ENCODE results near the gene RASSF4.

RASSF4 gene

DNA sequence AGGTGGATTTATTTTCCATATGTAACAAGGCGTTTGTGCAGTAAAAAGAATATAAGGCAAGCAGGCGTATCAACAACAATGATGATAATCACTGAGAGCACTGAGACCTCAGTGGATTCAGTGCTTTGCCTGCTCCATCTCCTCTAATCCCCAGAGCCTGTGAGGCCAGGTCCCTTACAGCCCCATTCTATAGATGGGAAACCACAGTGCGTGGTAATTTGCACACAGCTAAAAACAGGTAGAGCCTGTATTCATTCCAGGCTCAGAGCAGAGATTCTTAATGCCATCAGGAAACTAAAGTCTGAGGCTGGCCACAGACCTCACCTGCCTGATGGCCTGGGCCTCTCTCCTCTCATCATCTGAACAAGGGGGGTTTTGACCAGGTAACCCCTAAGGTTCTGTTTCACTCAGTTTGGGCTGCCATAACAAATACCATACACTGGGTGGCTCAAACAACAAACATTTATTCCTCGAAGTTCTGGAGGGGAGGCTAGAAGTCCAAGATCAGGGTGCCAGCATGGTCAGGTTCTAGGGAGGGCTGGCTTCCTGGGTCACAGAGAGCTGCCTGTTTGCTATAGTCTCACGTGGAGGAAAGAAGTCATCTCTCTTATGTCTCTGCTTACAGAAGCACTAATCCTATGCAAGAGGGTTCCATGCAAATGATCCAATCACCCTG is 10.3 kb upstream of the RASSF4 start:
- DNase-seq, result no peak

DNA sequence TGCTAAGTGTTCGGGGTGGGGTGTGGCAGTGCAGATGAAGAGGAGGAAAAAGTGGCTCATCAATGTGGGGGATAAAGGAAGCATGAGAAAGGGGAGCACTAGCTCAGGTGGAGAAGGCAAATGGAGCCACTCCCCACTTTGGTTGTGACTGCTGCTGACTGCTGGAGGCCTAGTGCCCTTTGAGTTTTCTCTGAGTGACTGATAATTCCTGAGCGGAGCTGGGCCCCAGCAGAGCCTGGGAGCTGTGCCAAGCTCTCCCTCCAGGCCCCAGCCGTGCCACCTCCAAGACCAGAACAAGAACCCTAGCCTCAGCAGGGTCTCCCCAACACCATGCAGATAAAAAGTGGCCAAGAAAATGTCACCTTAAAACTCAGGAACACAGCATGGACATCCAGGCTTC is 9.7 kb upstream of the RASSF4 start:
- no peak for DNase-seq

DNA sequence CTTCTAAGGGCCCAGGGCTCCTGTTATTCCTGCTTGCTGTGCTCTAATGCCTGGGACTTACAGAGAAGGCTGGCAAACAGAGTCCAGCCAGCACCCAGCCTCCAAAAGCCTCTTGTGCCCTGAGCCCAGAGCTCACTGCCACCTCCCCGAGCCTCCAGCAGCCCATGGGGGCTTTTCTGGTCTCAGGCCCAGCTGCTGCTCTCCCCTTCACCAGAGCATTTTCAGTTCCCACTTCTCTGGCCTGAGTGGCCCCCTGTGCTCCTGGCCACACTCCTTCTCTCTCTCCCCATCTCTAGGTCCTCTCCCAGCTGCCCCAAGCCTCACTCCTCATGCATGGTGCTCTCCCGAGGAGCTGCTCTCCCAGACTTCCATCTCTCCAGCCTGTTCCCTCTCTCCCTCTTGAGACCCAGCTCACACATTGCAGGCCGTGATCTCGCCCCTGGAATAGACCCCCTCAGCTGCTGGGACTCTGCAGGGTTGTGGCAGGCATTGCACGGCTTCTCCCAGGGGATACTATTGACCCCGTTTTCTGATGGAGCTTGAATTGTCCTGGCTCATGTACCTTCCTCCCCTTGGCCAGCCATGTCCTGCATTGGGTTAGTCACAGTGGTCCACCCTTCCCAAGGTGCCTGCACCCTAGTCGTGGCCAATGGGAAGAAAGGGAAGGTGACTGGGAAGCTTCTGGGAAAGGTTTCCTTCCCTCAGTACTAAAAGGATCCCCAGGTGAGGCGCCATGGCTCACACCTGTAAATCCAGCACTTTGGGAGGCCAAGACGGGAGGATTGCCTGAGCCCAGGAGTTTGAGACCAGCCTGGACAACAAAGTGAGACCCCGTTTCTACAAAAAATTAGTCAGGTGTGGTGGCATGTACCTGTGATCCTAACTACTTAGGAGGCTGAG is 9.0 kb upstream of the RASSF4 start:
- DNase-seq, result no peak

DNA sequence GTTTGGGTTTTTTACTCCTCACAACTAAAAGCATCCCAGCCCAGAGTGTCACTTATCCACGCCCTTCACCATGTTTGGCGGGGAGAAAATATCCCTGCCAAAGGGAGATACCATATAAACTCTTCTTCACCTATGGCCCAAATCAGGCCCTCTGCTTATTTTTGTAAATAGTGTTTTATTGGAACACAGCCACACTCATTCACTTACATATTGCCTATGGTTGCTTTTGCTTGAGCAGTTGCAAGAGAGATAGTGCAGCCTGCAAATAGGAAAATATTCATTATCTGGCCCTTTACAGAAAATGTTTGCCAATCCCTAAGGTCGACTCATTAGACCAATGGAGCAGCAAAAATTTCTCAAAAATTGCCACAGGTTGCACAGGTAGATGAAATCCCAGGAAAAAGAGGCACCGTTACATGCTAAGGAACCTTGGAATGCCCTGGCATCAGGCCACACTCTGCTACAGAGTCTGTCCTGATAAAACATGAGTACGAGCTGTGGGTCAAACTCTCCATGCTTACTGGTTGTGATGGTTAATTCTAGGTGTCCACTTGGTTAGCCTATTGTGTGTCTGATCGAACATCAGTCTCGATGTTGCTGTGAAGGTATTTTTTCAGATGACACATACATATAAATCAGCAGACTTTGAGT is 7.9 kb upstream of the RASSF4 start:
- no peak for DNase-seq

DNA sequence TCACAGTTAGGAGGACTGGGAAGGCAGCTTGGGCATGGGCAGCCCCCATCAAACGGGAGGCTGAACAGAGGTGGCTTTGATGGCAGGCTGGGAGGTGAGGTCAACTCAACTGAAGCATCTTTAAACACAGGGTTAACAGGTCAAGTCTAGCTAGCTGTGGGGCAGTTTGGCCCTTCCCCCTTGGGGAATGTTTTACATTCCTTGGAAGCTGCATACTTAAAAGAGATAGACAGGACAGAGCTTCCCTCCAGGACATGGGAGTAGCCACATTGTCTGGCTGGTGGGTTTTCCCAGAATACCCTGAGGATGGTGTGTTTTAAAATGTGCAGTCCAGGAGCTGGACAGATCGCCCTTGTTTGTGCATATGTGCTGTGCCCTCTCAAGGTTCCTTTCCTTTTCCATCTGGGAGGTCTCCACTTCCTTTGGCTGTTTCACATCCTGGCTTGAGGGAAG is 6.8 kb upstream of the RASSF4 start:
- DNase-seq, result no peak

DNA sequence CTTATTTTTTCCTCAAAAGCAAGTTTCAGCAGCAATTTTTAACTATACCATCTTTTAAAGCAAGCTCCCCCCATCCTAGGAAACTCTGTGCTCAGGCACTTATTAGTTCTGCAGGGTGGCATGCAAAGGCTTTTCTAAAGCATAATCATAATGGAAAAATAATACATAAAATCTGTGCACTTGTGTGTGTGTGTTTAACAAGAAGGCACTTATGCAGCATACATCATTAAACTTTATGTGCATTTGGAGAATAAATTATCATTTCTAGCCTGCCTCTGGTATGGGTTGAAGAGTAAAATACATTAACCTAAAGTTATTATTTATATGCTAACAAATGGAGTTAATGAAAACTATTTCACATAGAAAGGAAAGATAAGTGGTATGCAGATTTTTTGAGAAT is 5.6 kb upstream of the RASSF4 start:
- no peak for DNase-seq

DNA sequence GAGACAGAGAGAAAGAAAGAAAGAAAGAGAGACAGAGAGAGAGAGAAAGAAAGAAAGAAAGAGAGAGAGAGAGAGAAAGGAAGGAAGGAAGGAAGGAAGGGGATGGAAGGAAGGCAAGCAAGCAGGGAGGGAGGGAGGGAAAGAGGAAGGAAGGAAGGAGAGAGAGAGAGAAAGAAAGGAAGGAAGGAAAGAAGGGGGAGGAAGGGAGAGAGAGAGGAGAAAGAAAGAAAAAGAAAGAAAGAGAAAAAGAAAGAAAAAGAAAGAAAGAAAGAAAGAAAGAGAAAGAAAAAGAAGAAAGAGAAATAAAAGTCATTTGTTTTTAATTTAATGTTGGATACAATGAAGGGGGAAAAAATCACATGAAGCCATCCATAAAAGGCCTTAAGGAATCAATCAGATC is 4.6 kb upstream of the RASSF4 start:
- DNase-seq, result no peak

DNA sequence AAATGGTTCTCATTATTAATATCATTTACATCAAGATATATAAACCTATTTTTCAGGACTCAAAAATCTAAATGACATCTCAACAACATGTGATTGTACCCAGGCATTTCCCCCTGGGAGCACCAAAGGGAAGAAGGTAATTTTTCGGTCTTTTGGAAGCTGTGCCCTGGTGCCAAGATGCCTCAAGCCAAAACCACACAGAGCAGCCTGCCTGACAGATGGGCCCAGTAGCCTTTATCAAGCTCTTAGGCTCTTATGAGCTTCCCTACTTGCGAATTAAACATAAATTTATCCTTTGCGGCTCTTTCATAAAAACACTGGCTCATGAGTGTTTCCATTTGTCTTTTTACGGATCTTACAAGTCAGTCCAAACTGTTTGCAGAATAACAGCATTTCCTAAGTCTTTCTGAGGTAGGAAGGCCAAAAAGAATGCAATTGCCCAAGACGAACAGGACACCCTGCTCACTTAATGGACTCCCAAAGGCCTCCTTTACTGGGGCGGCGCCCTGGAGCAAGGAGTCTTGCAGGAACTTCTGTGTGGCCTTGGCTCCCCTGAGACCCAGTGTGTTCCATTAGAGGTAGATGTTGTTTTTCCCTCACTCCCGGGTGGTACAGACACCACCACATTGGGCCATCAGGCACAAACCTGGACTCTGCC is 4.1 kb upstream of the RASSF4 start:
- no peak for DNase-seq

DNA sequence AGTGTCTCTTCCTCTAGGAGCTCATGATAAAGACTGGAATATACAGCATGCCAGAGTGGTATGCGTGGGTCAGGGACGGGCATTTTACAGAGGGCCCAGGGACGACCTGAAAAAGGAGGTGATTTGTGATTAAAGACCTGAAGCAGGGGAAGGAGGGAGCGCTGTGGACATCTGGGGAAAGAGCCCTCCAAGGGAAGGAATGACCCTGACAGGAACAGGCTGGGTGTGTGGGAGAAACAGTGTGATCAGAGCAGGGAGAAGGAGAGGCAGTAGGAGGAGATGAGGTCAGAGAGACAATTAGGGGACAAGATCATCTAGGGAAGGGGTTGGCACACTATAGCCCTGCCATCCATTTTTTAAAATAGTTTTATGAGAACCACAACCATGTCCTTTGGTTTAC is 3.4 kb upstream of the RASSF4 start:
- DNase-seq, result no peak

DNA sequence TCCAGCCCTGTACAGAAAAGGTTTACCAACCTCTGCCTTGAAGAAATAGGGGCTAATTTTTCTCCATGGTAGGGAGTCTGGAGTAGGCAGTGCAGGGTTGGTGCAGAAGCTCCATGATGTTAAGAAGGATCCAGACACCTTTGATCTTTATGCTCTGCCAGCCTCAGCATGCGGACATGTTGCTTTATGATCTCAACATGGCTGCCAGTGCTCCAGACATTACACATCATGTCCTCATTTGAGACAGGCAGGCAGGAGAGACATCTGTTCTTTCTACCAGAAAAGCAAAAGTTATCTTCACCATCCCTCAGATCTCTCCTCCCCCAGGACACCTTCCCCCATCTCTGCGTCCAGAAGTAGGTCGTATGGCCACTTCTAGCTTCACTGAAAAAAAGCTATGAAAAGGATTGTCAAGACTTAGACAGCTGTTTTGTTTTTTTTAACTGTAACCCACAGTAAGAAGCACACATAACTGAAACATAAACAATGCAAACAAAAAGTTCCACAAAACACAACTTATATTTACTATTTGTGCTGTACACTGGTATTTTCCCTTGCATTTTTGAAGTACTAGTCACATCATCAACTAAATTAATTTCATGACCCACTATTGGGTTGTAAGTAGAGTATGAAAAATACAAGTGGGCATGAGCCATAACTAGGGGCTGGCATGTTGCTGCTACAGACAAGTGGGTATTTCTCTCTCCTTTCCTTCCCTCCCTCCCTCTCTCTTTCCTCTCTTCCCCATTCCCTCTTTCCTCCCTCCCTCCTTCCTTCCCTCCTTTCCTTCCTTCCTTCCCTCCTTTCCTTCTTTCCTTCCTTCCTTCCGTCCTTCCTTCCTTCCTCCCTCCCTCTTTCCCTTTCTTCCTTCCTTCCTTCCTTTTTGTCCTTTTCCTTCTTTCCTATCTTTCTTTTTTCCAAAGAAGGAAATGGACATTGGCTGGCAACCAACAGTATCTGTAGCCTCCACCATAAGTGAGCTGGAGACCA is 2.6 kb upstream of the RASSF4 start:
- no peak for DNase-seq

DNA sequence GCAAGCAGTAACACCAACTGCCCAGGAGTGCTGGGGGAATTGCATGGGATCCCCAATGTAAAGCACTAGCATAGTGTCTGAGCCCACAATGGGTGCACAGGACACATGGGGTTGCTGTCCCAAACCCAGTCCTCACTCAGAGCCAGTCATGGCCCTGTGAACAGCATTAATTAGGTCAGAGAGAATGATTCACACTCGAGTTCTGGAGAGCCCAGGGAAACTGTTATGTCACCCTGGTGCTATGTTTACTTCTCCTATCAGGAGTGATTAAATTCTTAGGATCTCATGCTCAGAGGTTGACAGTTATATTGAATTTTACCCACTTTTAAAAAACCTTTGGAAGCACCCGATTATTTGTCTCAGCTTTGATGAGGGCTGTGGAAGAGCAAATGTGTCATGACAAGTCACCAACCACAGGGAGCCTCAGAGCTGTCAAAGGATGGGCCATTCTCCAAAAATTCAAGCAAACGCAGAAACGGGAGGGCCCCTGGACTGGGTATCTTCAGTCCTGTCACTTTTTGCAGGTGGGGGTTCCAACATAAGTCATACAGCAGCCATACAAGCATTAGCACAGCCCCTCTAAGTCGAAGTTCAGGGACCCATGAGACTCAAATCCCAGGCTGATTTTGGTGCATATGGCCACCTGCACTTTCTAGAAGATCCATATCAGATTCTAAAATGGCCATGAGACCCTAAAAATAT is 1.3 kb upstream of the RASSF4 start:
- no peak for DNase-seq

DNA sequence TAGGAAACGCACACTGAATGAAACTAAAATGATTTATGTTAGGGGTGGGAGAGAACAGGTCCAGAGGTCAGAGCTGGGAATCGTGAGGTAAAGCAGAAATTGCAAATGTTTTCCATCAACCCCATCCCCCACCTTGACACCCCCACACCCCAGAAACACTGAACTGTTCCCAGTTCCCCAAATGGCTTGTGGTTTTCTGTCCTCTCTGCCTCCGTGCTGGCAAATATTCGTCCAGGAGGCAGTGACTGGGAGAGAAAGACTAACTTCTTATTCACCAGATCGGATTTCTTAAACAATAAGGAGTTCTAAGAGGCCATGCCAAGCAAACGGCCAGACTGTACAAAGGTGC is 730 bp upstream of the RASSF4 start:
- no peak for DNase-seq

DNA sequence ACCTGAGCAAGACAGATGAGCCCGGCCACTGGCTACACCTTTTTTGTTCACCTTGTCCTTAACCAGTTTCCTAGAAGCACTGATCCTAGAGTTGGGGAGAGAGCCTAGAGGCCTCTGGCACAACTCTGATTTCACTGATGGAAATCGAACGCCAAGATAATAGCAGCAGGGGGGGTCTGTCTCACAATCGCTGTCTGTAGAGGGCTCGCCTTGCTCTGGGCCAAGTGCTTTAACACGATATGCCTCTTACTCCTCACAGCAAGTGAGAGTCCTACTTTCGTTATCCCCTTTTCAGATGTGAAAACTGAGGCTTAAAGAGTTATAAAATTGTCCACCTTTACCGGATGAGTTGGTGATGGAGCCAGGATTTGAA is 472 bp downstream of the RASSF4 start:
- DNase-seq, result no peak

DNA sequence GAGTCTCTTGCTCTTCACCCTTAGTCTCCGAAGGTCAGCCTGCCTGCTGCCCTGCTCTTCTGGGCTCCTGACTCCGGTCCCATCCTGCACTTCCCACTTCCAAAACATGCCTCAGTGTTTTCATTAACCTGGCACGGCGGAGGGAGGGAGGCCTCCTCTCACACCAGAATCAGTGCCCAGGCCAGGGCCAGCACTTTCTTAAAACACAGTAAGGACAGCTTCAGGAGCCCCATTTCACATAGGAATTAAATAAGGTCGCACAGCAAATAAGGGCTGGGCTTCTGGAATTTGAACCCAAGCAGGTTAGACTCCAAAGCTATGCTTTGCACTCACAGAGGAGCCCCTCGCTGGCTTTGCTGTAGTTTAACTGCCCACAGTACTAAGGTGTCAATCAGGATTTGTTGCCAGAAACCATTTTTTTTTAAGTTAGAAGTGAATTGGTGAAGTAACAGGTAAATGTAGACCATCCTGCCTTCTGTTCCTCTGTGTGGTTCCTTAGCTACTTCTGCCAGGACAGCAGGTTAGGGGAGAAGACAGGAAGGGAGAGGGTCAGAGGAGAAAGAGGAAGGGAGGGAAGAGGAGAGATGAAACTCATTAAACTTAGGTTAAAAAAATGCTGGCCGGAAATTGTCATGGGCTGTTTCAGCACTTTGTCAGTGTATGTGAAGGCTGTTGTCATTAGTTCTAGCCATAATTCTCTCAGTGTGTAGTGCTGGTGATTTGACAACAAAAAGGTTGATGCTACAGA is 1.1 kb downstream of the RASSF4 start:
- no peak for DNase-seq

DNA sequence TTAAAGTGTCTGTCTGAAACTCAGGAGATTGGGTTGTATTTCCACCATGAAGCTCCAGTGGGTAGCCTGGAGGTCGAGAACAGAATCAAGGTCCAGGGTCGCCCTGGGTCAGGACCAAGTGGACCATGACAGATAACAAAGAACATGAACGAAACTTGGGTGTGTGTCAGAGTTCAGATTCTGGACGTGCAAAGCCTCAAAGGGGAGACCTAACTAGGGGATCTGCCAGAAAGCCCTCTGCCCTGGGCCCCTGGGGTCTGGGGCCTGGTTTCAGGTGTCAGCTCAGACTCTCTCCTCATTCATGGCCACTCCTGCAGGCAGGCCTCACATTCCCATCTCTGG is 1.6 kb downstream of the RASSF4 start:
- no peak for DNase-seq

DNA sequence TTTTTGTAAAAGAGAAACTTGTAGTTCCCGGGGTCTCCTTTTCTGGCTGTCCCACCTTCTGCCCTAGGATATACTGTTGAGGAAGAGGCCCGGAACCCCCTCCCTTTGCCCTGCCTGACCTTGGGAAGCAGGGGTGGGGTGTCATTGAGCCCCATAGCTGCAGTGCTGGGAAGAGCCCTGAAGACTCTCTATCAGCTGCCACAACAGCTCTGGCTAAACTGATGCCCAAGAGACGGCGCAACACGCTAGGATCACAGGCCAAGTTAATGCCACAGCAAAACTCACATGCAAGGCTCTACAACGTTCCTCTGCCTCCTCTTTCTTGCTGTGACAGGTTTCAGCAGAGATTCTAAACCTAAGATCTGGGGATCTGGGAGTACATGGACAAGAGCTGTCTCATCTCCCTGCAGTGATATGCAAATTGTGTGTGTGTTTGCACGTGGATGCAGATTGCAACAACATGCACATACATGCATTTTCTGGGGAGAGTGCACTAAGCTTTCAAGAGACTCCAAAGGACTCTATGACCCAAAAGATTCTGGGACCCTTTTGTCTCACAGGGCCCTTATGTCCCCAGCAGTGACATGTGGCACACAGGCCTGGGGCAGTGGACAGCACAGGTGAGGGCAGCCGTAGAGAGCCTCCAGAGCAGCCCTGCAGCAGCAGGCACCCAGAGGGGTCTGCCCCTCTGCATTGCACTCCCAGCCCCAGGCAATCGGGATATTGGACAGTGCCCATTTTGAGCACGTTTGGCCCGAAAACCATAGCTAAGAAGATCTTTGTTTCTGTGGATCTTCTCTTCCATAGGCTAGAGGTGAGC is 2.5 kb downstream of the RASSF4 start:
- DNase-seq, result no peak

DNA sequence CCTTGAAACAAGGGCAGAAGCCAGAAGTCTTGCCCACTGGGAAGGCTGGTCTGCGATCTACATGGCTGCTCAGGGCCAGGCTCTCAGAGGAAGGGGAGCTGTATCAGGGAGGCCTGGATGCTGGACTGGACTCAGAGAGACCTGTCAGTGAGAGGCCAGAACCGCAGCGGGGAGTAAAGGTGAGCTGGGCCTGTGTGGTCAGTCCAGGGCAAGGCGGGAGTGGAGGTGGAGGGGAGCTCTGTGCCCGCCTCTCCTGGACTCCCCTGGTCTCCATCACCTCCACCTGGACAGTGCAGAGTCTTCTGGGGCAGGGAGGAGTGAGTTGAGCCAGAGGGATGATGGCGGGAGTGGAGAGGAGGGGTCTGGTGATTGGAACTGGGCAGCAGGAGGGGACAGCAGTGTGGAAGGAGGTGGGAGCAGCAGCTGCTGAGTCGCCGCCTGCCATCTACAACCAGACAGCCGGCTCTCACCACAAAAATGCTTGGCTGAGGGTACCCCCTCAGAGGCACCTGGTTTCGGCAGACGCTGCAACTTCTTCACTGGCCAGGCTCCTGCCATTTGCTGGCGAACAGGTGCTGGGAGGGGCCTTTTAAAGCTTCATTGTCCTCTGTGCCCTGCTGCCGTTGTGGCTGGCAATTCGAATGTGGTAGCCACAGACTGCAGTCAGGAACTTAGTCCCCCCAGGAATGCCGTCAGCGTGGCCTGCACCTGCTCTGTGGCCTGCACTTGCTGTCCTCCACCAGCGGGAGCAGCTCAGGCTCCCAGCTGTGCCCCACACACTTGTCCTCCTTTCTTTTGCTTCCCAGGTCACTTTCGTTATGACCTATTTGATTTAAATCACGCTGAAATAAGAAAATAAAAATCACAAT is 3.5 kb downstream of the RASSF4 start:
- DNase-seq, result no peak

DNA sequence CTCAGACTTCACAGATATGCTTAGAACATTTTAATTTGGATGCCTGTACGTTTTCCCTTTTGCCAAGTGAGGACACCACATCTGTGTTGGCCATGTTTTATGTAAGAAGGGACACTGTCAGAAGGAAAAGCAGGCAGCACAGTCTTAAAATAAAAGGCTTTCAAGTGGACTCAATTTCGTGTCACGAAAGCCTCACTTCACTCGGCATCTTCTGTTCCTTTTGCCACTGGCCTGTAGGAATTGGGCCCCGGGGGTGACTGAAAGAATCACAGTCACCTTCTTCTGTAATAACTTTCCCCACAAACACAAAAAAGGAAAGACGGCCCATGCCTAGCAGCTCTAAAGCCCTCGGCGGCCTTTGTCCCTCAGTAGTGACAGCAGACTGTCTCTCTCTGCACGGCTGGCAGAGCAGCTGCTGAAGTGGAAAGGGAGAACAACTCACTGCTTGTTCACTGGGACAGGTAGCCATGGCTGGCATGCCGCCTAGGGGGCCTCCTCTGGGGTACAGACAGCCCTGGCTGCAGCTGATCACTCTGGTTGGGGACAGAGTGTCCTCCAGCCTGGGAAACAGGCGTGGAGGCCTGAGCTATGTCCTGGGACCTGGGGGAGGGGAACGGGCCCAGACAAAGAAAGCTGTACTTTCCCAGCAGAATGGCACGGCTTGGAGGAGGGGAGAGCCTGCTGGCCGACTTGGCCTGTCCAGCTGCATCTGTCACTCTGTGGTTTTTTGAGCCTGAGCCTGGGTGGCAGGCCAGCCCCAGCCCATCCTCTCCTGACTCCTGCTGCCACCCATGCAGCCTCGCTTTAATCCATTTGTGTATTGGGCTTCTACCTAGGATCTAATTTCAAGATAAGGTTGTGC is 4.4 kb downstream of the RASSF4 start:
- DNase-seq, result no peak

All from NCI-H2081 (cell line).